Mammary epithelial cell (primary cell): ENCODE results near the gene TRIM24.
"Not testable (repeated sequence)": the region's sequence is repeated elsewhere in the genome, so short reads cannot be mapped to it uniquely, and the experiment has no call there.

Source experiments
- CTCF ChIP-seq, 2 donors: IDR thresholded peaks in 1 of 2; conservative IDR thresholded peaks in 1 of 2; 2 replicates each; pipeline ENCODE4 v1.5.1; 2011 to 2012; ENCODE audit warnings: inconsistent platforms in 2 of 2, low read length in 2 of 2, mild to moderate bottlenecking in 2 of 2, control low read depth in 1 of 2, low read depth in 1 of 2; ENCODE audit not compliant: insufficient read depth in 1 of 2; ENCODE audit errors: extremely low read depth in 1 of 2
- EZH2 ChIP-seq: IDR thresholded peaks from 2 replicates; pipeline ENCODE4 v1.6.1; 2012; ENCODE audit warnings: low read length, inconsistent platforms, borderline replicate concordance

- TF ChIP-seq EZH2; CTCF (conservative IDR thresholded peaks at IDR 0.05 in 1 of 2, IDR thresholded peaks at IDR 0.05 in 1 of 2; ENCODE audit: extremely low read depth in 1 of 2, insufficient read depth in 1 of 2, low read depth in 1 of 2, low read length in 2 of 2): not testable (repeated sequence)
Measured at GRCh38 chr7:138418403-138418802, 41.7 kb upstream of the TRIM24 start.
